ENCODE measurements around the gene FOXP3. TPM values are rescaled to one million over a fixed set of nuclear protein-coding genes. Genes with fewer than 3 reads are reported as not detected.

Gene FOXP3
- polyA plus RNA-seq, 1 of the 3 experiments (the other 2 are of a cell fraction), result 0.12 TPM

- Histone ChIP-seq H3K9ac (no peak overlapping the region), H3K4me1 (ENCODE audit: control insufficient read depth in 1 of 2, insufficient read depth in 2 of 2, low read depth in 1 of 2, low read length in 1 of 2) (no peaks in the 10 kb centered on the region), H3F3A (replicated peaks; ENCODE audit: insufficient read depth) (no peaks in the 10 kb centered on the region), H3K36me3 (replicated peaks in 1 of 2; ENCODE audit: control insufficient read depth in 1 of 2, insufficient read depth in 2 of 2, low read length in 1 of 2) (no peaks in the 10 kb centered on the region), H3K27ac (ENCODE audit: low read depth in 2 of 2, low read length in 1 of 2) (no peak overlapping the region), H4K20me1 (ENCODE audit: insufficient read depth) (no peaks in the 10 kb centered on the region), H3K79me2 (ENCODE audit: insufficient read depth) (no peaks in the 10 kb centered on the region), H3K9me3 (no peaks in the 10 kb centered on the region), H3K27me3 (ENCODE audit: insufficient read depth) (peaks cover 21% of the 10 kb centered on the region; the same call in 1 of the 2 replicates), H2AFZ (ENCODE audit: low read depth) (no peak overlapping the region), H3K9me2 (no peaks in the 10 kb centered on the region), H3K4me2 (no peak overlapping the region), H3K4me3 (ENCODE audit: low read depth in 2 of 2, low read length in 1 of 2) (no peak overlapping the region)
- 25% methylated on average over 10 of the region's 14 CpGs for WGBS (ENCODE audit: low lambda C conversion rate)
- ChIA-PET POLR2A (no interaction called here), CTCF (interaction anchor here (0.9 kb wide), 1 partner anchor 23 kb away, joined by 4 read pairs; no protein-coding TSS in a partner anchor)
- TF ChIP-seq IRF3 (IDR thresholded peaks at IDR 0.05; ENCODE audit: low read depth, low read length), result no peak
- TF ChIP-seq USF1 (IDR thresholded peaks at IDR 0.05; ENCODE audit: borderline replicate concordance, low read depth), result no peak
- no peak for TF ChIP-seq YY1 (IDR thresholded peaks at IDR 0.05; ENCODE audit: low read depth)
- TF ChIP-seq TAF1 (IDR thresholded peaks at IDR 0.05; ENCODE audit: borderline replicate concordance, low read depth, low read length), result no peak
- no peak for TF ChIP-seq EP300 (IDR thresholded peaks at IDR 0.05; ENCODE audit: borderline replicate concordance in 1 of 2, low read depth in 1 of 2, low read length in 1 of 2)
- TF ChIP-seq CTCF (IDR thresholded peaks at IDR 0.05), result no peak
- TF ChIP-seq PBX3 (IDR thresholded peaks at IDR 0.05), result no peak
- no peak for TF ChIP-seq GATA2 (CRISPR knock-in tag; IDR thresholded peaks at IDR 0.05)
- no peak for TF ChIP-seq FOXM1 (IDR thresholded peaks at IDR 0.05; ENCODE audit: low read depth)
- no peak for TF ChIP-seq TEAD4 (IDR thresholded peaks at IDR 0.05; ENCODE audit: borderline replicate concordance, insufficient read depth)
- no peak for TF ChIP-seq ELF1 (IDR thresholded peaks at IDR 0.05)
- no peak for TF ChIP-seq RAD21 (IDR thresholded peaks at IDR 0.05; ENCODE audit: low read length)
- TF ChIP-seq MAX (IDR thresholded peaks at IDR 0.05; ENCODE audit: low read depth), result no peak
- TF ChIP-seq SMC3 (IDR thresholded peaks at IDR 0.05; ENCODE audit: low read depth, low read length), result no peak
- no peak for TF ChIP-seq SIN3A (IDR thresholded peaks at IDR 0.05; ENCODE audit: borderline replicate concordance, low read depth, low read length)
- DNase-seq, result no peak
These were observed 49.4 kb downstream of the FOXP3 start for GRCh38 chrX:49214996-49215526.

Measured in SK-N-SH (cell line).